HG03064 (cell line): ENCODE measurements around the gene ALPG.
"Not testable (repeated sequence)": the region's sequence is repeated elsewhere in the genome, so short reads cannot be mapped to it uniquely, and the experiment has no call there.

Source experiments
- ATAC-seq: cut with Tn5 transposase; IDR thresholded peaks from one replicate; pipeline ENCODE4 v1.9.1; 2021; ENCODE audit warnings: low read depth; ENCODE audit not compliant: unreplicated experiment

Gene ALPG

GRCh38 chr2:232438091-232438490 is 31.4 kb downstream of the ALPG start:
- no peak for ATAC-seq

GRCh38 chr2:232438951-232439757 is 32.5 kb downstream of the ALPG start:
- ATAC-seq, result no peak

- no peak for ATAC-seq
Observed at GRCh38 chr2:232439758-232440135, 33.1 kb downstream of the ALPG start.

- ATAC-seq, result peak; percentile 64
Observed at GRCh38 chr2:232440220-232441018, 33.8 kb downstream of the ALPG start.

- ATAC-seq, result no peak
Observed at GRCh38 chr2:232441147-232441651, 34.6 kb downstream of the ALPG start.

- not testable (repeated sequence) for ATAC-seq
Observed at GRCh38 chr2:232441922-232442321, 35.3 kb downstream of the ALPG start.

GRCh38 chr2:232442431-232442830 is 35.8 kb downstream of the ALPG start:
- ATAC-seq, result not testable (repeated sequence)

GRCh38 chr2:232443047-232443446 is 36.4 kb downstream of the ALPG start:
- ATAC-seq, result not testable (repeated sequence)

GRCh38 chr2:232443669-232444408 is 37.2 kb downstream of the ALPG start:
- ATAC-seq, result not testable (repeated sequence)

- no peak for ATAC-seq
Observed at GRCh38 chr2:232444409-232445148, 37.9 kb downstream of the ALPG start.

GRCh38 chr2:232445149-232445885 is 38.7 kb downstream of the ALPG start:
- ATAC-seq, result not testable (repeated sequence)

- ATAC-seq, result not testable (repeated sequence)
Observed at GRCh38 chr2:232446266-232446777, 39.7 kb downstream of the ALPG start.

- ATAC-seq, result no peak
Observed at GRCh38 chr2:232447091-232447620, 40.5 kb downstream of the ALPG start.

GRCh38 chr2:232447638-232448303 is 41.1 kb downstream of the ALPG start:
- ATAC-seq, result no peak

GRCh38 chr2:232448304-232448690 is 41.7 kb downstream of the ALPG start:
- no peak for ATAC-seq

GRCh38 chr2:232449964-232450363 is 43.3 kb downstream of the ALPG start:
- no peak for ATAC-seq

- not testable (repeated sequence) for ATAC-seq
Observed at GRCh38 chr2:232451645-232452044, 45.0 kb downstream of the ALPG start.

- no peak for ATAC-seq
Observed at GRCh38 chr2:232454630-232455029, 48.0 kb downstream of the ALPG start.
